Activated T-helper 1 cell treated with anti-CD3 and anti-CD28 coated beads, Interleukin-12 subunit alpha, Interleukin-12 subunit beta, Interleukin-2, Interleukin-4 antibody, amounts not matched to agents 30 ng/mL and 10 ng/mL and 1 ng/mL, durations not matched to agents 14 hours and 24 hours and 36 hours (primary cell): ENCODE results near the gene NPFF. TPM values are rescaled to one million over a fixed set of nuclear protein-coding genes. Genes with fewer than 3 reads are reported as not detected.

Source experiments
- total RNA-seq: library from RNA; stranded (reverse); gene quantifications from 2 replicates; pipeline ENCODE4 v1.2.3, GENCODE V29; 2022

Gene NPFF
- total RNA-seq, 1 donor from 2014 or later, result not detected

Other genes with a start within 250 kb of the NPFF start
- 61.2 and 68.4 TPM in 2 replicates for gene ESPL1, start 239.2 kb downstream of the NPFF start, total RNA-seq
- 344 and 350 TPM in 2 replicates for gene PFDN5, start 211.9 kb downstream of the NPFF start, total RNA-seq
- 107 and 111 TPM in 2 replicates for gene MYG1, start 207.8 kb downstream of the NPFF start, total RNA-seq
- gene AAAS, start 185.9 kb downstream of the NPFF start, total RNA-seq, result 81.4 and 85.7 TPM in 2 replicates
- gene SP7, start 171.1 kb downstream of the NPFF start, total RNA-seq, result not detected in 2 replicates
- gene SP1, start 127.3 kb downstream of the NPFF start, total RNA-seq, result 65.6 and 66.0 TPM in 2 replicates
- not detected in 2 replicates for gene AMHR2, start 83.6 kb downstream of the NPFF start, total RNA-seq
- 206 and 219 TPM in 2 replicates for gene PRR13, start 65.8 kb downstream of the NPFF start, total RNA-seq
- 865 and 896 TPM in 2 replicates for gene PCBP2, start 55.4 kb downstream of the NPFF start, total RNA-seq
- gene MAP3K12, start 8.0 kb downstream of the NPFF start, total RNA-seq, result 15.7 and 18.4 TPM in 2 replicates
- 47.7 and 48.2 TPM in 2 replicates for gene TARBP2, start 6.2 kb downstream of the NPFF start, total RNA-seq
- gene ATF7, start 118.9 kb upstream of the NPFF start, total RNA-seq, result 21.5 and 25.9 TPM in 2 replicates
- gene ATP5MC2, start 168.6 kb upstream of the NPFF start, total RNA-seq, result 363 and 383 TPM in 2 replicates
- gene CALCOCO1, start 220.0 kb upstream of the NPFF start, total RNA-seq, result 17.4 and 19.2 TPM in 2 replicates
- gene CISTR, start 244.5 kb upstream of the NPFF start, total RNA-seq, result not detected in 2 replicates